Fibroblast of the aortic adventitia (primary cell): ENCODE data around the gene EFCAB11. TPM values are rescaled to one million over a fixed set of nuclear protein-coding genes. Genes with fewer than 3 reads are reported as not detected.
A peak's percentile ranks its signal among the peaks of the same experiment; 100 is the strongest.

Experiments
- DNase-seq: peaks from one replicate; pipeline ENCODE4 v3.0.0-alpha.2; 2010; ENCODE audit warnings: low read depth
- H3K4me3 ChIP-seq: 2 replicates; pipeline ENCODE4 v1.5.1; 2011; ENCODE audit warnings: low read depth, mild to moderate bottlenecking, control low read depth, low read length, moderate library complexity
- total RNA-seq: library from RNA; depleted of rRNA; stranded (reverse); fragments of >200 nt; gene quantifications from 2 replicates; pipeline ENCODE4 v1.2.3, GENCODE V29; 2012; ENCODE audit warnings: low replicate concordance
- TF ChIP-seq, protein P1 (sequence below): IDR thresholded peaks from 2 replicates; pipeline ENCODE4 v1.5.1; 2011; ENCODE audit warnings: mild to moderate bottlenecking, low read length, control low read depth, inconsistent platforms; ENCODE audit not compliant: insufficient read depth

The EFCAB11 gene
- total RNA-seq, 1 donor, result 11.1 TPM

DNA sequence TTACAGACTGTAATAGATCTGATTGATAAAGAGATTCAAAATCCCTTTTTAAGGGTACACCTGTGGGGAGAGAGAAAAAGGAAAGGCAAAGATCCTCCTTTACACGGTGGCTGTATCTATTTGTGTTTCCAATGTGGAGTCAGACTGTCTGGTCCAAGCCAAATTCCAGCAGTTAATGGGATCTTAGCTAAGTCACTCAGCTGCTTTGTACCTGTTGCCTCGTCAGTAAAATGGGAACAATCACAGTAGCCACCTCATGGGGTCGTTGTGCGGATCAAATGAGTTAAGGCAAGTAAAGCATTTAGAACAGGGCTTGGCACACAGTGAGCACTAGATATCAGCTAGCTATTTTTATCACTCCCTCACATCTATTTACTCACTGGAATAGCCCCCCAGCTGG is 46.9 kb downstream of the EFCAB11 start:
- no peak overlapping the region for H3K4me3 ChIP-seq
- DNase-seq, result no peak
- TF ChIP-seq, protein P1, sequence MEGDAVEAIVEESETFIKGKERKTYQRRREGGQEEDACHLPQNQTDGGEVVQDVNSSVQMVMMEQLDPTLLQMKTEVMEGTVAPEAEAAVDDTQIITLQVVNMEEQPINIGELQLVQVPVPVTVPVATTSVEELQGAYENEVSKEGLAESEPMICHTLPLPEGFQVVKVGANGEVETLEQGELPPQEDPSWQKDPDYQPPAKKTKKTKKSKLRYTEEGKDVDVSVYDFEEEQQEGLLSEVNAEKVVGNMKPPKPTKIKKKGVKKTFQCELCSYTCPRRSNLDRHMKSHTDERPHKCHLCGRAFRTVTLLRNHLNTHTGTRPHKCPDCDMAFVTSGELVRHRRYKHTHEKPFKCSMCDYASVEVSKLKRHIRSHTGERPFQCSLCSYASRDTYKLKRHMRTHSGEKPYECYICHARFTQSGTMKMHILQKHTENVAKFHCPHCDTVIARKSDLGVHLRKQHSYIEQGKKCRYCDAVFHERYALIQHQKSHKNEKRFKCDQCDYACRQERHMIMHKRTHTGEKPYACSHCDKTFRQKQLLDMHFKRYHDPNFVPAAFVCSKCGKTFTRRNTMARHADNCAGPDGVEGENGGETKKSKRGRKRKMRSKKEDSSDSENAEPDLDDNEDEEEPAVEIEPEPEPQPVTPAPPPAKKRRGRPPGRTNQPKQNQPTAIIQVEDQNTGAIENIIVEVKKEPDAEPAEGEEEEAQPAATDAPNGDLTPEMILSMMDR, result no peak

DNA sequence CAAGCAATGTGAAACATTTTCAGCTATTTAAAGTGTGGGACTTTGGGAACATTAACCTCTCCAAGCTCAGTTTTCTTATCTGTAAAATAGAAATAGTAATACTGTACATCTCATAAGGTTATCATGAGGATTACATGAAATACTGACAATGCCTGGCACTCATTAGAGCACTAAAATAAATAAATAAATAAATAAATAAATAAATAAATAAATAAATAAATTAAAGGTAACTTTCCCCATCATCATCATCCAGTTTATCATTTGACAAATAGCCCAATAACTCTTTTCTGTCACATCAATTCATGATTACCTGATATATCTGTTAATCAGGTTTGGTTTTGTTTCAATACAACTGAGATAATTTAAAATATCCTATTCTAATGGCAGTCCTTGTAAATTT is 48.5 kb downstream of the EFCAB11 start:
- DNase-seq, result no peak
- no peak overlapping the region for H3K4me3 ChIP-seq
- TF ChIP-seq, protein P1, result no peak

DNA sequence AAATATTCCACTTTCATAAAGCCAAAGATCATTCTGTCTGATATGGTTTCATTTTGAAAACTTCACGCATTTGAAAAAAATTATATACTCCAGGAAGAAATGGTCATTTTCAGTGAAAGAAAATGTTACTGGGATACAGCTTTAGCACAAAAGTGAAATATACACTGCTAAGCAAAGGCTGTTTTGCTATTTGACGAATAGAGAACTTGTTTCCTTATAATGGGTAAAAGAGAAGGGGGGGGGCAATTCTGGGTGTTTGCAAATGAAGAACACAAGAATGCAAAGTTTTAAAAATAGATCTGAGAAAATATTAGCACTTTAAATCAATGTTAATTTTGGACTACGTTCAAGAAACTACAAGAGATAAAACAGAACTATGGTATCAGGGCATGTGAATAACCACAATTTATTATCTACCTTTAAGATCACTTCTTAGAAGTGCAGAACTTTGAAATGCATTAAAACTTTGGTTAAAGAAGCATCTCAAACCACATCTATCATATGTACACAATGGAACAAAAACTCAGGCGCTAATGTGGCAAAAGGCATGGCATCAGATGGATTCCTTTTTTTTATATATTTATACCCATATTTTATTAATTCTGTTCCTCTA is 51.1 kb downstream of the EFCAB11 start:
- no peak for DNase-seq

DNA sequence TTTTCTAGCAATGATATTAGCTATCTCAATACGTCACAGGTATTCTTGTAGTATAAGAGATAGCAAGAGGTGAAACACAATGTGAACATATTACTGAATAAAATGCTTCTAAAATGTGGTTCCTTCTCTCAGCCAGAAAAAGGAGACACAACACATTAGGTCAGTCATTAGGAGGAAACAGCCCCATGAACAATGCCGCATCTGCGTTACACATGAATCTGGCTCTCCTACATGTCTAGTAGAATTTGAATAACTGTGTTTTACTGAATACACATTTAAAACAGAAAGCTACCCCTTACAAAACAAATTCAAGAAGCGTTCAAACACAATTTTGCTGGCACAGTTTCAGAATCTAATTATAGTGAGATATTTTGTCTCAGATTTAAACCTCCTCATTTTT is 51.6 kb downstream of the EFCAB11 start:
- H3K4me3 ChIP-seq, result no peak overlapping the region
- no peak for DNase-seq
- TF ChIP-seq, protein P1, result no peak

More for the DNA sequence above, 51.1 kb downstream of the EFCAB11 start:
- TF ChIP-seq, protein P1, result no peak
- H3K4me3 ChIP-seq, result no peak overlapping the region

DNA sequence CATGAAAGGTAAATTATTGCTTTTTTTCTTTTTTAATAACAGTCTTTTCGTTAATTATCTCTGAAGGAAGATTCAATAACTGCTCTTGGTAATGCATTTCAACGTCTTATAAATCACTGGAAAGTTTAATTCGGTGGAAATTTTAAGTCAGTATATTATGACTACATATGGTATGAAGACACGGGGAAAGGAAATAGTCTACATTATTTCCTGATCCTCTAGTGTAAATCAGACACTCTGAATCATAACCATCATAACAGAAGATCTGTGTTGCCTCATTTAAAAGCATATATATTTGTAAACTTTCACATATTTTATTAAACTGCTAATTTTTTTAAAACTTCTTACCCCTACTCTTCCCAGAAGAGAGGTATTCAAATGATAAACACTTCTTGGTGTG is 53.7 kb downstream of the EFCAB11 start:
- TF ChIP-seq, protein P1, result no peak
- H3K4me3 ChIP-seq, result no peak overlapping the region
- no peak for DNase-seq

DNA sequence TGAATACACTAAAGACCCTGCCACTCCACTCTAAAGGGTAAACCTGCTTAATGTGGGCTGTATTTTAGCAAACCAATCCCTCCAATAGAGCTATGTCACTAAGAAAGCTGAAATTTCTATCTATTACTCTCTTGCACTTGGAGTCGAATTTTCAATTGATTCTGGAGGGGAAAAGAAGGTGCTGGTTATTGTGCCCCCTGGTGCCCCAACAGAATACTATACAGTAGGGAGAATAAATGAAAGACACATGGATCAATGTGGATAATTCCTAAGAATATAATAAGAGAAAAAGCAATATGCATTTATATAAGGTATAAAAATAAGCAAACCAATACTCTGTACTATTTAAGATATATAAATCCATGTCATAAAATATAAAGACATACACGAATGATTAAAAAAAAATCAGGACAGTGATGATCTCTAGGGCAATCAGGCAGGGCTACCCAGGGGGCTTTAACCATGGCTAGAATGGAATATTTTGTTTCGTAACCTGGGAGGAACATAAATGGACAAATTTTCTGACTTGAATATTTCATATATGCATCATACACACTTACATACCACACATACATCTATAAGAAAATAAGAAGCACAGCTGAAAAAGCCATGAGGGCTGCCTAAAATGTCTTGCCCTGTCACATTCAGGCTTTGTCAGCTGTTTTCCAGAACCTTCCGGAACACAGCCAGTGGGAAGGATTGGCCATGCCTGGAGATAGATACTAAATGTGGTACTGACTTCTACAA is 54.4 kb downstream of the EFCAB11 start:
- no peak overlapping the region for H3K4me3 ChIP-seq
- DNase-seq, result peak; percentile 54
- TF ChIP-seq, protein P1, result peak; percentile 62
